G401 (cell line): Measurements from ENCODE around the gene SLC44A4. TPM values are rescaled to one million over a fixed set of nuclear protein-coding genes. Genes with fewer than 3 reads are reported as not detected.
"Not testable (repeated sequence)": the region's sequence is repeated elsewhere in the genome, so short reads cannot be mapped to it uniquely, and the experiment has no call there.

Experiments used
- DNase-seq: peaks from one replicate; pipeline ENCODE4 v3.0.0-alpha.2; 2015; ENCODE audit warnings: low spot score
- in situ Hi-C: cut with HindIII; loops from 2 replicates; pipeline ENCODE4 v1.10.0; 2016; ENCODE audit warnings: low sequenced_read_pairs, mixed read lengths
- total RNA-seq: library from RNA; depleted of rRNA; stranded (reverse); fragments of >200 nt; shearing (Covaris generic); gene quantifications from 2 replicates; pipeline ENCODE4 v1.2.3, GENCODE V29; 2014

The SLC44A4 gene
- total RNA-seq, 1 experiment from 2014 or later, result 0.41 TPM

GRCh38 chr6:31838114-31838553 lies 40.7 kb downstream of the SLC44A4 start:
- in situ Hi-C loops, DNase-seq: not testable (repeated sequence)

DNA sequence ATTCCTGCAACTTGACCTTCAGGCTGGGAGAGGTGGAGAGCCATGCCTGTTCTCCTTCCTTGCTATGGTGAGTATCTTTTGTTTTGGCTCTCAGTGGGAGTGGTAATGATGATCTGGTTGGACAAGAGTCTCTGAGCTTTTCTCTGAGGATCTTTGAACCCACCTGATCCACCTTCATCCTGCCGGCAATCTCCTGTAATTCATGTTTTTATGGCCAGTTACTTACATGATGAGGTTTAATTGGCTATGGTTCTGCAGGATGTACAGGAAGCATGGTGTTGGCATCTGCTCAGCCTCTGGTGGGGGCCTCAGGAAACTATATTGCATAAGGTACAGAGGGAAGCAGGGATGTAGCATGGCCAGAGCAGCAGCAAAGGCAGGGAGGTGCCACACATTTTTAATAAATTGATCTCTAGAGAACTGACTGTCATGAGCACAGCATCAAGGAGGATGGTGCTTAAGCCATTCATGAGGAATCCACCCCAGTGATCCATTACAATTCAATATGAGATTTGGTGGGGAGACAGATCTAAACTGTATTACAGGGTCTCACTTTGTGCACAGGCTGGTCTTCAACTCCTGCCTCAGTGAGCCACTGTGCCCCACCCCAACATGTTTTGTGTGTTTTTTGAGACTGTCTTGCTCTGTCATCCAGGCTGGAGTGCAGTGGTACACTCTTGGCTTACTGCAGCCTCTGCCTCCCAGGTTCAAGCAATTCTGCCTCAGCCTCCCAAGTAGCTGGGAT lies 41.3 kb downstream of the SLC44A4 start:
- in situ Hi-C loops, result no loop called here
- DNase-seq, result no peak

DNA sequence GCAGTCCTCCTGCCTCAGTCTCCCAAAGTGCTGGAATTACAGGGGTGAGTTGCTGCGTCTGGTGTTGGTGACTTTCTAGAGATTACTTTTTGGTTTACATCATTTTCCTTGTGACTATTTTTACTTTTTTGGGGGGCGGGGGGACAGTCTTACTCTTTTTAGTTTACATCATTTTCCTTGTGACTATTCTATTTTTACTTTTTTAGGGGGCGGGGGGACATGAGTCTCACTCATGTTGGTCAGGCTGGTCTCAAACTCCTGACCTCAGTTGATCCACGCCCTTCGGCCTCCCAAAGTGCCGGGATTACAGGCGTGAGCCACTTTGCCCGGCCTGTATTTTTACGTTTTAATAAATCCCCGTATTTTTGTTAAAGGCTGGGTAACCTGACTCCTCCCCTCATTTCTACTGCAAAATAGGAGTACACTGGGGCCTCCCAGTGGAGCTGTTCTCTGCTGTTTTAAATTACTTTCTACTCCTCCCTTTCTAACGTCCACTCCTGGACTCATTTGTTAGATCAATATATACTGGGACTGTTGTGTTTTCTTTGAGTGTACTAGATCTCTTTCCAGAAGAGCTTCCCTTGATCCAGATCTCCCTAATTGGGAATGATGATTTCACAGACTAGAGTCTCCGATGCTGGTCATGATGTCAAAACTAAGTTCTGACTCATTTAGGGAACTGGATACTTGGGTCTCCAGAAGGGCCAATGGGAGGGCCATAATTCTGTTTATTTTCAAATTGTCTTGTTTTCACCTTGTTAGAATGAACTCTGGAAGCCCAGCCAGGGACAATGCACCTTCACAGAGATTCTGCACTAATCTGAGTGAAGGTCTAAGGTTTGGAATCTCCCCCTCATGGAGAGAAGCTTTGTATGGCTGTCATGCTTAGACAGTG lies 42.1 kb downstream of the SLC44A4 start:
- DNase-seq, result no peak
- in situ Hi-C loops, result no loop called here

GRCh38 chr6:31836047-31836473 lies 42.7 kb downstream of the SLC44A4 start:
- in situ Hi-C loops, result no loop called here
- DNase-seq, result no peak

DNA sequence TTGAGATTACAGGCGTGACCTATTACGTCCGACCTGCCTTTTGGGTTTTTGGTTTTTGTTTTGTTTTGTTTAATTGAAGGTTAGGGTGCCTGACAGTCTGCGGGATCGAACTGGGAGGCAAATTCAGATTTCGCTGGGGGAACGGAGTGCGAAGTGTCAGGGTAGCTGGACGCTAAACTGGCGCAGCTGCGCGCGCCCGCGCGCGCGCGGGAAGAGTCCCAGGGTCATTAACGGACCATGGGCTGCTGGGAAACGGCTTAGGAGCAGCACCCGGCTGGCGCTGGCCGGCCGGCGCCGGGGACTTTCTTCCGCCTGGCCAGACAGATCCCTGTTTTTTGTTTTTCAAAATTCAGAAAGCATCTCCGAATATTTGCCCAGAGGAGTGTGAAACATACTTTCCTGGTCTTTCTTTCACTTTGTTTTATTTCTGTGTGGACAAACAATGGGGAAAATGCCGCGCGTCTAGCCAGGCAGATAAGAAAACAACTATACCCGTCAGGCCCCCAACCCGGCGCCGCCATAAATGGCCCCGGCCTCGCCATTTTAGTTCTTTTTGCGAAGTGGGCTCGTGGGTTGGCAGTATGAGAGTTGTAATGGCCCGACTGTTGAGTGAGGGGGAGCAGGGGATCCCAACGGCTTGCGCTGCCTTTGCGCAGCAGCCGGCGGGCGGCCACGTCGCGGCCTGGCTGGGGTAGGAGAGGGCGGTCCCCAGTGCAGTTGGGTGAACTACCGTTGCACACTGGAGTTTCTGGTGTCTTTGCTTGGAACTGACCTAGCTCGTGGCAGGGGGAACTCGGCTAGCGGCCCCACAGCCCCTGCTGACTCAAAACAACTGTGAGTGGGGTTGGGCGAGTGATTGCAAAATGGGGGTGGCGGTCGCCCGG lies 44.2 kb downstream of the SLC44A4 start:
- DNase-seq, result peak; percentile 89
- in situ Hi-C loops, result no loop called here

DNA sequence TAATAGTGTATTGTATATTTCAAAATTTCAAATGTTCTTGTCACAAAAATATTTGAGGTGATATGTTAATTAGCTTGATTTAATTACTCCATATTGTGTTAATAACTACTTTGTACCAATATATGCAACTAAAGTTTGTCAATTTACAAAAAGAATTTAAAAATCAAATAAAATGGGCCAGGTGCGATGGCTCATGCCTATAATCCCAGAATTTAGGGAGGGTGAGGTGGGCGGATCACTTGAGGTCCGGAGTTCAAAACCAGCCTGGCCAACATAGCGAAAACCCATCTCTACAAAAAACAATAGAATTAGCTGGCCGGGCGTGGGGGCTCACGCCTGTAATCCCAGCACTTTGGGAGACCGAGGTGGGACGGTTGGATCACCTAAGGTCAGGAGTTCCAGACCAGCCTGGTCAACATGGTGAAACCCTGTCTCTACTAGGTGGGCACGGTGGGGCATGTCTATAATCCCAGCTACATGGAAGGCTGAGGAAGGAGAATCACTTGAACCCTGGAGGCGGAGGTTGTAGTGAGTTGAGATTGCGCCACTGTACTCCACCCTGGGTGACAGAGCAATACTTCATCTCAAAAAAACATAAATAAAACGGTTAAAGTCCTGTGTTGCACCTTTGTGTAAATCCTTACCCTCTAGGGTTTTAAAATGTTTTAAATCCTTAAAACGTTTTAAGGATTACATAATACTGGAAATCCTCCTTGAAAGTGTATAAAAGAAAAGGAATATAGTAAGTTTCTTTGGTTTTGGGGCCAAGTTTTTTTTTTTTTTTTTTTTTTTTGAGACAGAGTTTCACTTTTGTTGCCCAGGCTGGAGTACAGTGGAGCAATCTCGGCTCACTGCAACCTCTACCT lies 47.2 kb downstream of the SLC44A4 start:
- DNase-seq, result no peak
- in situ Hi-C loops, result no loop called here

- in situ Hi-C loops, result no loop called here
- no peak for DNase-seq
Measured at GRCh38 chr6:31830886-31831335, 47.9 kb downstream of the SLC44A4 start.

GRCh38 chr6:31829633-31830283 lies 49.0 kb downstream of the SLC44A4 start:
- in situ Hi-C loops, result no loop called here
- DNase-seq, result peak; percentile 80

GRCh38 chr6:31827286-31828079 lies 51.3 kb downstream of the SLC44A4 start, which contains the start of gene HSPA1B:
TSS of gene HSPA1B (plus strand) at chr6:31827738. CDS start at chr6:31827951, 213 bp downstream.
- peak; percentile 100 for DNase-seq
- in situ Hi-C loops, result no loop called here

- in situ Hi-C loops, result no loop called here
- no peak for DNase-seq
Measured at GRCh38 chr6:31826793-31827285, 52.0 kb downstream of the SLC44A4 start.

DNA sequence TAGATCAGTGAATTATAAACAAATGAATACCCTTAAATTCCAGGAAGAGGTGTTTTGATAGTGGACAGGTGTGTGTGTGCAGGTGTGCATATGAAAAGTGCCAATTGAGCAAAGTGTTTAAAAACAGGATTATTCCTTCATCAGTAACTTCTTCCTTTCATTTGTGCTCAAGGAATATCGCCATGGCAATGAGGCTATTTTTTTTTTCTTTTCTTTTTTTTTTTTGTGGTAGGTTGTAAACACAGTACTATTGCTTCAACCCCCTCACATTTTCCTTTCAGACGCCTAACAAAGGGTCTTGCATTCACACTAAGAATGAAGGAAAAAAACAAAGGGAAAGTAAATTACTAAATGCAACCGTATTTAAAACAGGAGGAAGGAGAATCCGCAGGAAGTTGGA lies 53.2 kb downstream of the SLC44A4 start:
- no peak for DNase-seq
- in situ Hi-C loops, result no loop called here

DNA sequence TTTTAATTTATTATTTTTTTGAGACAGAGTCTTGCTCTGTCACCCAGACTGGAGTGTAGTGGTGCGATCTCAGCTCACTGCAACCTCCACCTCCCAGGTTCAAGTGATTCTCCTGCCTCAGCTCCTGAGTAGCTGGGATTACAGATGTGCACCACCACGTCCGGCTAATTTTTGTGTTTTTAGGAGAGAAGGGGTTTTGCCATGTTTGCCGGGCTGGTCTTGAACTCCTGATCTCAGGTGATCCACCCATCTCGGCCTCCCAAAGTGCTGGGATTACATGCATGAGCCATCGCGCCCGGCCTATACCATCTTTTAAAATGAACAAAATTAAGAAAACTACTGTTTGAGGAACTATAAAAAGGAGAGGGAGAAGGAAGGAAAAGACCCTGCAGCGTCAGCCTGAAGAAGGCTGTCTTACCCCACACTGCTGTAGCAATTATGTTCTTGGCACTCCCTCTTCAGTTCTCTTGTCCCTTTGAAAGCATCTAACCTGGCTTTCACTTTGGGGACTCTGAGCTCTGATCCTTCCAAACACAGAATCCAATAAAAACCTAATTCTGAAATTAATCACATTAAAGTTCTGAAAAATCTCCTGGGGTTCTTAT lies 55.1 kb downstream of the SLC44A4 start:
- DNase-seq, in situ Hi-C loops: not testable (repeated sequence)

- in situ Hi-C loops, result no loop called here
- peak; percentile 84 for DNase-seq
Measured at GRCh38 chr6:31822036-31822821, 56.6 kb downstream of the SLC44A4 start.

- DNase-seq, result peak; percentile 61
- in situ Hi-C loops, result no loop called here
Measured at GRCh38 chr6:31821301-31822035, 57.3 kb downstream of the SLC44A4 start.

DNA sequence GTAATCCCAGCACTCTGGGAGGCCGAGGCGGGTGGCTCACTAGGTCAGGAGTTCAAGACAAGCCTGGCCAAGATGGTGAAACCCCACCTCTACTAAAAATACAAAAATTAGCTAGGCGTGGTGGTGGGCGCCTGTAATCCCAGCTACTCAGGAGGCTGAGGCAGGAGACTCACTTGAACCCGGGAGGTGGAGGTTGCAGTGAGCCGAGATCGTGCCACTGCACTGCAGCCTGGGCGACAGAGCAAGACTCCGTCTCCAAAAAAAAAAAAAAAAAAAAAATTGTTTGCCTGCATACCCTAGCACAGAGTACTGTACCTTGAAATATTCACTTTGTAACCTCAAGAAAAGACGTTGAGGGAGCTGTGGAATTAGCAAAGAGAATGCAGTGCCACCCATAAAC lies 58.4 kb downstream of the SLC44A4 start:
- in situ Hi-C loops, DNase-seq: not testable (repeated sequence)
